Activated T-cell treated with anti-CD3 and anti-CD28 coated beads for 24 hours (primary cell): ENCODE measurements around the gene THTPA.
A peak's percentile ranks its signal among the peaks of the same experiment; 100 is the strongest.

Experiments
- DNase-seq: peaks from one replicate; pipeline ENCODE4 v3.0.0-alpha.2; 2020; ENCODE audit warnings: low read depth

Gene THTPA

DNA sequence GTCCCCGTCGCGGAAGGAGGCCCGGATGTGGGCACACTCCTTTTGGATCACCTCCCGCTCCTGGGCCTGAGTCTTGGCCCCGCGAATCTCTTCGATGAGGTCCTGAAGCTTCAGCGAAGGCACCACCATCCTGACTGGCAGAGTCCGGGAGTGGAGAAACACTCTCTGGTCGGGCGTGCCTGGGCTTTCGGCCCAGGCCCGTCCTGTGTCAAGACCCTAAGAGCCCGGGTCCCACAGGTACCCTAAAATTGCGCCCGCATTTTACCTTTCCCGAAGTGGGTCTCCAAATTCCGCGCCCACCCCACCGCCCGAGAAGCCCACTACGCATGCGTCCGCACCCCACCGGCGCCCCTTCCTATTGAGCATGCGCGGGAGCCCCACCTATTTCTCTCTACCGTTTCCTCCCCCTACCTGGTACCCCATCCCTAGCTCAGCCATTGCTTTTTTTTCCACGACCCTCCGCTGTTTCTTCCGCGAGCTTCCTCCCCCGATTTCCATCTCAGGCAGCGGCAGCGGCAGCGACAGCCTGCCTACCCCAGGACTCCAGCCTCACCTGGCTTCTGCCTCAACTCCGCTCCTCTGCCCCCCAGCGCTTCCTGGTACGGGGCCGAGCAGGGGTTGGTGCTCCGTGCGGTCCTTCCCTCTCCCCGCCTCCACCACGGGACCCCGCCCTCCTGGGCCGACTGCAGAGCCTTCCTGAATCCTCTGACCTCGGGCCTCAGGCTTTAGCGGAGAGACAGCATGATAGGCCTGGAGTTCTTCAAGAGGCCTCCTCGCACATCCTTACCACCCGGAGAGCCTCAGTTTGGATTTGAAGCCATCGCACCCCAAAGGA lies 11.3 kb downstream of the THTPA start, which contains the start of gene AP1G2:
Gene AP1G2 (minus strand): TSS at position 606 of the 835 bp plus-strand sequence. CDS start 477 bp downstream, at position 129.
- peak; percentile 85 for DNase-seq

GRCh38 chr14:23568021-23568599 lies 12.0 kb downstream of the THTPA start:
- DNase-seq, result no peak

- DNase-seq, result no peak
These were observed 12.7 kb downstream of the THTPA start for GRCh38 chr14:23568600-23569331.

- no peak for DNase-seq
These were observed 13.5 kb downstream of the THTPA start for GRCh38 chr14:23569443-23570151.

GRCh38 chr14:23570806-23571483 lies 14.9 kb downstream of the THTPA start:
- DNase-seq, result no peak

DNA sequence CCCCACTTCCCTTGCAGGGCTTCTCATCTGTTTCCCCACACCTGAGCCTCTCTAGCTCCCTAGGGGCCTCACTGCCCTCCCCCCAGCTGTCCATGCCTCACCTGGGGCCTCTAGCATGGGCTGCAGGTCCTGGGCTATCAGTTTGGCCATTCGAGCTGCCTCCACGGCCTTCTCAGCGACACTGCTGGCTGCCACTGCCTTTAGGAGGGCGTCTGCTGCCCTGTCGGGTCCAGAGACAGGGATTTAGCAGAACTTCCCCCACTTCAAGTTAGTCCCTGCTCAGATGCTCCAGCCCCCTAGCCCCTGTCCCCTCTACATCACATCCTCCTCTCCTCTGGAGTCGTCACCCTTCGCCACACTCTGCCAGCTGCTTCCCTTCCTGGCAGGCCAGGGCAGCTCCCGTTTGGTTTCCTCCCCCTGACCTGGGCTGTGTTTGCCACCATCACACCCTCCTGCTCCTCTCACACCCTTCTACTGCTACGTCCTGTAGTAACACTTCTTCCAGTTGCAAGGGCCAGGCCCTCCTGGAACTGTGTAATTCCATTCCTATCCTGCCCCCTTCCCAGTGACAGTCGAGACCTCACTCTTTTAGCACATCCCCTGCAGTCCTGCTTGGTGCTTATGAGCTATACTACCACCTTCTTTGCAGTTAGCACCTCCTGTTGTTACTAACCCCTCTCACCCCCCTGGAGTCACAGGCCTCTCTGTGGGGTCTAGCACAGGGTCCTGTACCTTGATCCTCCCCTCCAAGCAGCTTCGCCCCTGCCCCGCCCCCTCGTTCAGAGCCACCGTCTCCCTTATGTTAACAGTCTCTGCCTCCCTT lies 15.8 kb downstream of the THTPA start:
- no peak for DNase-seq

DNA sequence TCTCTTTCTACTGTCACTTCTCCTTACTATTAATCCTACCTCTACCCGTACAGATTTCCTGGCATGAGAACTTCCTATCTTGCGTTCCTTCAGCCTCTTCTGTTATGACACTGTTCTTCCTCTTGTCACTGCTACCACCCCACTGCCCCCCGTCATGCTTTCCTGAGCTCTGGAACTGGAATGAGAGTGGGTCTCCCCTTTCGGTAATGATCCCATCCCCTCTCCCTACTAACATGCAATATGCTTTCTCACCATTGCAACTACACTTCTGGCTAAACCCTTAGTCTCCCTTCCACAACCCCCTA lies 16.4 kb downstream of the THTPA start:
- DNase-seq, result no peak

- no peak for DNase-seq
These were observed 16.8 kb downstream of the THTPA start for GRCh38 chr14:23572836-23573235.

DNA sequence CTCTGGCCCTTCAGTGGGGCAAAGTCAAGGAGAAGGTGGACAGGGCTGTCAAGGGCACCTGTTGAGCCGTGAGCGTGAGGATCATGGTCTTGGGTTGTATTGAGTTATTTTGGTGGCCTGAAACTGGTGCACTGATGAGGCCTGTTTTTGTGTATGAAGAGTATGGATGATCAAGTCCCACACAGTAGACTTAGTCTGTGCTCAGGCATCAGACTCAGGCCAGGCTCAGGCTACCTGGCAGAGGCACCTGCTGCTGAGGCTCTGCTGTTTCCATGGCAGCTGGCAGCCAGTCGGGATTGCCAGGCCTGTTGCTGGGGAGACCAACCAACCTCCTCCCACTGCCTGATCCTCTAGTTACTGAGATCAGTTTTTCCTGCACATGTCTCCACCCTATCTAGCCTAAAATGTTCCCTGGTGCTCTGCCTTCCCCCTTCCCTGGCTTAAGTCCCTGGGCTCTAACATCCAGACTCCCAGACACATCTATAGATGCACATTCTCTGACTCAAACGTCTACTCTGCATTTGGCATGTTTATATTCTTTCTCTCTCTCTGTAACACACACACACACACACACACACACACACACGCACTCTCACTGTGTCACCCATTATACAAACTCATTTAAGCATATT lies 17.4 kb downstream of the THTPA start:
- no peak for DNase-seq

DNA sequence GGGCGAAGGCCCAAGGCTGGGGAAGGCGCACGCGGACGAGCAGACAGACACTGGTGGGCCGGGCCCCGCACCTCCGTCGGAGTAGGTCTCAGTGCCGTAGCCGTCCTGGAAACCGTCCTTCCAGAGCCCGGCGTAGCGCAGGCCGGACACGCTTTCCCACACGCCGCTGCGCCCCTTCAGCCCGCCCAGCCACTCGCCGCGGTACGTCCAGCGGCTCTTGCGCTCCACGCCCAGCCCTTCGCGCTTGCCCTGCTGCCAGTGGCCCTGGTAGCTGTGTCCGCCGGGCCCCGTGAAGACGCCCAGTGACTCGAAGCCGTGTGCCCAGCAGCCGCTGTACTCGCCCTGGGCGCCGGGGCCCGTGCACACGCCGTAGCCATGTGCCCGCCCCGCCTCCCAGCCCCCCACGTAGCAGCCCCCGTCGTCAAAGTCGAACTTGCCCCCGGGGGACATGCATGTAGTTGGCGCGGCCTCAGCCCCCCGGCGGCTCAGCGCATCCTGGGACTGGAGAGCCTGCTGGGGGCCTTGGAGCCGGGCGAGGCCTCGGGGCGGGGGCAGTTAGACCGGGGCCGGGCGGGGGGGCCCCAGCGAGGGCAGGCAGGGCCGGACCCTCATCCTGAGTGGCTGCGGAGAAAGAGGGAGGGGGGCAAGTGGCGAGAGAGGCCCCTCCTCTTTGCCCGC lies 21.1 kb downstream of the THTPA start:
- no peak for DNase-seq

DNA sequence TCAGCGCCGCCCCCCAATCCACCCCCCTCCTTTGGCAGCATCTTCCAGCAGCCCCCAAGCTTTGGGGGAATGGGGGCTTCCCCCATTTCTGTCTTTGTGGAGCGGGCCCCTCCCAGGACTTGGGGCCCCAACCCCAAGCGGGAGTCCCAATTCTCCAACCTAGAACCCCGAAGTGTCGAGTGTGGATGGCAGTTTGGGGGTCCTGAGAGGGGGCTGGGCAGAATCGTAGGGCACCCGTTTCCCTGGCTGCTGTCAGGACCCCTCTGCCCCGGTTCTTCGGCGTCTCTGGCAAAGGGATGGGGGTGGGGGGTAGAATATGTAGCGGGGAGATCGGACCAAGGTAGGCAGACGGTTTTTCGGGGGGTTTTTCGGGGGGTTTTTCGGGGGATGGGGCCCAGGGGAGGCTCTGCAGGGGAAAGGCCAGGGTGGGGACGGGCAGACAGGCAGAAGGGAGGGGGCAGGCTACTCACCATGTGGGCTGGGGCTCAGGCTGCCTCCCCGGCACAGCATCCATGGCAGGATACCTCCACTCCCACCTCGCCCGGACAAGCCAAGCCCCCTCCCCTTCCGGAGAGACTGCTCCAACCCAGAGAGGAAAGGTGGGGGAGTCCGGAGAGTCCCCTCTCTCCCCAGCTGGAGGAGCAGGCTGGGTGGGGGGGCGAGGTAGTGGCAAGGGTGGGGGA lies 21.8 kb downstream of the THTPA start:
- no peak for DNase-seq

DNA sequence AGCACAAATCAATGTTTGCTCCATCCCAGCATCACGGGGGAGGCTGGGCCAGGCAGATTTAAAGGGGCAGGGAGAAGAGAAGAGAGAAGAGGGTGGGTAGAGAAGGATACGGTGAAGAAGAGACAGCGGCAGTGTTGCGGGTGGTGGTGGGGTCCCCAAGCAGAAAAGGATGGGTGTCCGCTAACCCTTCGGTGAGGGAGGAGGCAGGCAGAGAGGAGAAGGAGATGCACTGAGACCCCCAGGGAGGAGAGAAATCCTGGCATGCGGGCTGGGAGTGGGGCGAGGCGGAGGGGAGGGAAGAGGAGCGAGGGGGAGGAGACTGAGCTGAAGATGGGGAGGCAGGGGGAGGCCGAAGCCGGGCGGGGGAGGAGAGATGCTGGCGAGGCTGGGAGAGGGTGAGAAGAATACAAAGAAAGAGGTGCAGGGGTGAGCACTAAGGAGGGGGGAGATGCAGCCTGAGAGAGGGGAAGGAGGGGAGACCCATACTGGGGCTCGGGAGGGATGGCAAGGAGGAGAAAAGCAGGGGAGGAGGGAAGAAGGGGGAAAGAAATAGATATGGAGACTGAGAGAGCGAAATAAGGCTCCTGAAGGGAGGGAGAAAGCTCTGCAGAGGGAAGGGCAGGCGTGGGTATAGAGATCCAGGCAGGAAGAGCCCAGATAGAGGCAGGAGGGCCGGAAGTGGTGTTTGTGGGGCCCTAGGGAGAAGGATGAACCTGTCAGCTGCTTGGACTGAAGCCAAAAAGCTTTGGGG lies 22.7 kb downstream of the THTPA start, which contains the start of gene JPH4:
Gene JPH4 (minus strand): TSS at position 231 of the 751 bp plus-strand sequence. CDS start 1,337 bp downstream, outside the sequence.
- no peak for DNase-seq

- no peak for DNase-seq
These were observed 23.2 kb downstream of the THTPA start for GRCh38 chr14:23579311-23579630.

DNA sequence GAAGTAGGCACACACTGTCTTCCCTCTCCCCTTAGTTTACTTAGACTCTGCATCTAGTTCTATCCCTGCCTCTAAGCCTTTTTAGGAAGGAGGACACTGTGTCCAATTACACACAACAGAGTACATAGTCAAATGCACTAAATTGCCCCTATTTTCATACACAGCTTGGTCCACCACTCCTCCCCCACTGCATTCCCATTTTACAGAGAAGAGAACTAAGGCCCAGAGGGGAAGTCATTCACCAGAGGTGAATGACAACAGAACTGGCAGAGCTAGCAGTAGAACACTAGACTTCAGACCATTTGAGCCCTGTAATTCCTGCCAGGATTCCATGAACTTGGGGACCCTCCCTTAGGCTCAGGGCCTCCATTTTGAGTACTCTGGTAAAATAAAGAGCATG lies 23.7 kb downstream of the THTPA start:
- no peak for DNase-seq

DNA sequence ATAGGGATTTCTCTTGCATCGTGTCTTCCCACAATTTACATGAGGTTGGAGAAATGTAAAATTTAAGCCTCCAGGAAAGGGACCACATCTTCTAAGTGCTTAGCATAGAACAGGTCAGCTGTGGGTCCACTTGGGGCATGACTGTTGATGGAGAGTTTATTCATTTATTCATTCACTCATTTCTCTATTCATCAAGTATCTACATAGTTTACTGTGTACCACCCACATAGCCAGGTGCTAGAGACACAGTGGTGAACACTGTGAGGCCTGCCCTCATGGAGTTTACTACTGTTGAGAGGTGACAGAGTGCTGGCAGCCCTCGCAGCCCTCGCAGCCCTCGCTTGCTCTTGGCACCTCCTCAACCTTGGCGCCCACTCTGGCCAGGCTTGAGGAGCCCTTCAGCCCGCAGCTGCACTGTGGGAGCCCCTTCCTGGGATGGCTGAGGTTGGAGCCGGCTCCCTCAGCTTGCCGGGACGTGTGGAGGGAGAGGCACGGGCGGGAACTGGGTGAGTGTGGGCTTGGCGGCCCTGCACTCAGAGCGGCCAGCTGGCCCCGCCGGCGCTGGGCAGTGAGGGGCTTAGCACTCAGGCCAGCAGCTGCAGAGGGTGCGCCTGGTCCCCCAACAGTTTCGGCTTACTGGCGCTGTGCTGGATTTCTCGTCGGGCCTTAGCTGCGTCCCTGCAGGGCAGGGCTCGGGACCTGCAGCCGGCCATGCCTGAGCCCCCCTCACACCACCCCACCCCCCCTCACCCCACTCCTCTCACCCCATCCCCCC lies 24.3 kb downstream of the THTPA start:
- DNase-seq, result no peak

- DNase-seq, result no peak
These were observed 24.8 kb downstream of the THTPA start for GRCh38 chr14:23580948-23581281.

DNA sequence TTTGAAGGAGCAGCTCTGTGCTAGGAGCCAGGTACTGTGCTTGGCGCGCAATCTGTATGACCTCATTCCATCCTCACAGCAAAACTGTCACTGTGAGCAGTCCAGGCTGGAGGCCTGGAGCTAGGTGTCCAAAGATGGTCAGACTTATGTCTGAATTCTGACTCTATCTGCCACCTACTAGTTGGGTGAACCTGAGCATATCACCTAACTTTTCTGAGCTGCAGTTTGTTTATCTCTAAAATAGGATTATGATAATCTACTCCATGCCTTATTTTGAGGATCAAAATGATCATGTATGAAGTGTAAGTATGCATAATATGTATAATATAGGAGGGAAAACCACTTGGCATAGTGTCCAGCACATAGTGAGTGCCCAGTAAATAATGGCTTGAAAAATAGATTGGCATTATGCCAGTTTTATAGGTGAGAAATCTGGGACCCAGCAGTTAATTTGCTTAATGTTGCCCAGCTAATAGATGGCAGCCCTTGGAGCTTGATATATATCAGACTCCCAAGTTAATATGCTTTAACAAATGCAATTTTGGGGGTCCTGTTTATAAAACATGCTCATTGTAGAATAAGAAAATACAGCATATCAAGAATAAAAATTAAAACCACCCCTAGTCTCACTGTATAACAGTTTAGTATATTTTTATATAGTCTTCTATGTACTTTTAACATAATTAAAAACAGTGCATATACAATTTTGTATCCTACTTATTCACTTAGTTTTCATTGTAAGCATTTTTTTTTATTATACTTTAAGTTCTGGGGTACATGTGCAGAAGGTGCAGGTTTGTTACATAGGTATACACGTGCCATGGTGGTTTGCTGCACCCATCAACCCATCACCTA lies 27.1 kb downstream of the THTPA start:
- DNase-seq, result no peak
